LNCAP (cell line): Measurements from ENCODE around the gene AGBL1.

Experiments
- CTCF ChIP-seq: fragments of 450-650 bp; IDR thresholded peaks from 2 replicates; pipeline ENCODE4 v1.5.1; 2017; ENCODE audit warnings: mild to moderate bottlenecking

AGBL1 gene

GRCh38 chr15:86155551-86155950, 75.9 kb downstream of the AGBL1 start:
- TF ChIP-seq CTCF, result no peak

DNA sequence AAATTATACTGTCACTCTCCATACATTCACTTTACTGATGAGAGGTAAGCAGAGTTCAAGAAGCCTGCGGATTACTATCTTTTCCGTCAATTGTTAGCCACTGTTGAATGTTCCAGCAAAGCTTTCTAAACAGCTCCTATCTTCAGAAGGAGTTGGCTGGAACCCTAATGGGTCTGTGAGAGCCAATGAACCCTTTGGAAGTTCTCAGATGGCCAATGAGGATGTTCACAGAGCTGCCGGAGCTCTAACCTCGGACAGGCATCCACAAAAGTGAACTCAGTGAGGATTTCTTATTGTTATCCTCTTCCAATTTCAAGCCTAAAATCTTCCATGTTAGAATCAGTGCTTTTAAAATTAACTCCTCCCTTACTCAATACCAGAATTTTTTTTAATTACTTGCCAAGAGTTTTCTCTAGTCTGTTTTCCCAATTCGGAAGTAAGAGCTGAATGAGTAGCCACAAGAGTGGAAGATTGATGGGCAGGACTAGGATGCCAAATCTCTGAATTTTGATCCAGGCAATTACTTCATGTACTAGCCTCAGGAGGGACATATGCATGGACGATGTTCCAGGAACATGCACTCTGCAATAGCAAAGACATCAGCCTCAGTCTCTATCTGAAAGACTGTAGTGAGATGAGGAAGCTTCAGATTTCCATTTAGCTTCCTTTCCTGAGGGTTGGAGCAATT, 78.1 kb downstream of the AGBL1 start:
- no peak for TF ChIP-seq CTCF

DNA sequence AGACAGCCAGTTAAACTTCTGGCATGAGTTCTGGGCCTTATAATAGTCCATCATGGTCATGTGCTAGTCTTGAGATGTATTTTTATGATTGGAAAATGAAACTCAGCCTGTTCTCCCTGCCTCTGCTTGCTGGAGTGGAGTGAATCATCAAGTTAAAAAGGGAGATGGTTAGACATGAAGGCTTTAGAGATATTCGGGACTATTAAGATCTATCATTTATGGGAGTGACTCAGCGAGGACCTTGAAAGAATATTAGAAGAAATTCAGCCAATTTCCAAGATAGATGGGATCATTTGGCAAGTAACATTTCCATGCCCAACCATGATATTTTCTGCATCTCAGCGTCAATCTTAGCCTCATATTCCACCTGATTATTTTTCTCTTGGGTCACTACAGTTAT, 79.8 kb downstream of the AGBL1 start:
- TF ChIP-seq CTCF, result no peak

DNA sequence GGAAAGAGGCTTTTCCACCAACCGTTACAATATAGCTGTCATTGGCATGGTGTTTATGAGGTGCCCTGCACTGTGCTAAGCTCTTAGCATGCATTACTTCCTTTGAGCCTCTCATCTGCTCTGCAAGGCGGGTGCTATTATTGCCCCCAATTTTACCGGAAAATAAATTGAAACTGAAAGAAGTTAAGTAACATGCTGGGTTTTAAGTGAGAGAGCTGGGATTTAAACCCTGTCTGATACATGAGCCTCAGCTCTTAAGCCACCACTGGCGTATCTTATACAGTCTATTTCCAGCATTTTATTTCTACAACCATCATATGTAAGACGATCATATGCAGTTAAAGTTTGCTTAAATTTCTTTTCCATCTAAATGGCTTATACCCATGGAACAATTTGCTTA, 81.6 kb downstream of the AGBL1 start:
- TF ChIP-seq CTCF, result no peak

GRCh38 chr15:86162172-86162591, 82.5 kb downstream of the AGBL1 start:
- no peak for TF ChIP-seq CTCF

GRCh38 chr15:86162641-86163040, 83.0 kb downstream of the AGBL1 start:
- no peak for TF ChIP-seq CTCF

- no peak for TF ChIP-seq CTCF
These were observed 84.1 kb downstream of the AGBL1 start for GRCh38 chr15:86163816-86164215.
